Endothelial cell (in vitro differentiated cells): ENCODE data around the gene USF1. TPM values are rescaled to one million over a fixed set of nuclear protein-coding genes. Genes with fewer than 3 reads are reported as not detected.

ENCODE experiments used
- DNase-seq: peaks from one replicate; pipeline ENCODE4 v3.0.0; 2021; ENCODE audit warnings: low spot score
- H3K27ac Mint-ChIP-seq: one replicate; pipeline ENCODE4 v1.8.0; 2021; ENCODE audit warnings: mixed read lengths, inconsistent platforms; ENCODE audit not compliant: unreplicated experiment
- H3K27me3 Mint-ChIP-seq: one replicate; pipeline ENCODE4 v1.8.0; 2021; ENCODE audit warnings: mild to moderate bottlenecking, moderate library complexity, mixed read lengths, inconsistent platforms; ENCODE audit not compliant: unreplicated experiment
- H3K36me3 Mint-ChIP-seq: one replicate; pipeline ENCODE4 v1.8.0; 2021; ENCODE audit warnings: mild to moderate bottlenecking, low read depth, mixed read lengths, inconsistent platforms; ENCODE audit not compliant: unreplicated experiment
- H3K4me1 Mint-ChIP-seq: one replicate; pipeline ENCODE4 v1.8.0; 2021; ENCODE audit warnings: mild to moderate bottlenecking, mixed read lengths, inconsistent platforms; ENCODE audit not compliant: unreplicated experiment
- H3K4me3 Mint-ChIP-seq: one replicate; pipeline ENCODE4 v1.8.0; 2021; ENCODE audit warnings: mild to moderate bottlenecking, mixed read lengths, inconsistent platforms; ENCODE audit not compliant: unreplicated experiment
- H3K9me3 Mint-ChIP-seq: one replicate; pipeline ENCODE4 v1.8.0; 2021; ENCODE audit warnings: mixed read lengths, inconsistent platforms; ENCODE audit not compliant: unreplicated experiment
- total RNA-seq: library from RNA; stranded (reverse); fragmentation: NEBNext Ultra II Directional; extraction: Animal tissue kit (Norgen Biotek cat#: 25700); gene quantifications from one replicate; pipeline ENCODE4 v1.2.1, GENCODE V29; 2021; ENCODE audit not compliant: unreplicated experiment
- TF ChIP-seq, protein P1 (sequence below): fragments of 200-600 bp; sonication (generic); IDR thresholded peaks from one replicate; pipeline ENCODE4 v1.5.0; 2021; ENCODE audit warnings: antibody characterized with exemption; ENCODE audit not compliant: unreplicated experiment

The USF1 gene
- total RNA-seq, 1 donor from 2014 or later, result 121 TPM

DNA sequence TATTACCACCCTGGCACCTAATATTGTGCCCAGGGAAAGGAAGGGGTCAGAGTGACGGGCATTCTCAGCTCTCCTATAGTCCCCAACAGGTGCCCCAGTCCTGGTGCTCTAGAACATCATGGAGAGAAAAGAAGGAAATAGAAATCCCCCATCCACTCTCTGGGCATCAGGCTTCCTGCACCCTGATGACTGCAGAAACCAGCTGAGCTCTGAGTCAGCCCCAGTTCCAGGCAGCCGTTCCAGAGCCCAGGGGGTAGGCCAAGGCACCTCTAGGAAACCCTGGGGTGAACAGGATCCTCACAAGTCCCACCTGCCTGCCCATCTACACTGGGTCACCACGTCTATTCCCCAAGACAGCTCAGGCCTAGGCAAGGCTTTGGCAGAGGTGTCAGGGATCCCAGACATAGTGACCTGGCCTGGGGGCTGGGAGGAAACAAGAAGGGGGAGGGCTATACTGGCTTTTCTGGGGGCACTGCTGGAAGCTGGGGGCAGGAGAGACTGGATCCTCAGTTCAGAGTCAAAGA lies 42.9 kb upstream of the USF1 start:
- peaks cover 7% of the 10 kb centered on the region for H3K4me1 Mint-ChIP-seq
- no peaks in the 10 kb centered on the region for H3K36me3 Mint-ChIP-seq
- no peaks in the 10 kb centered on the region for H3K9me3 Mint-ChIP-seq
- no peak overlapping the region for H3K4me3 Mint-ChIP-seq
- DNase-seq, result no peak
- H3K27ac Mint-ChIP-seq, result no peak overlapping the region
- TF ChIP-seq, protein P1, sequence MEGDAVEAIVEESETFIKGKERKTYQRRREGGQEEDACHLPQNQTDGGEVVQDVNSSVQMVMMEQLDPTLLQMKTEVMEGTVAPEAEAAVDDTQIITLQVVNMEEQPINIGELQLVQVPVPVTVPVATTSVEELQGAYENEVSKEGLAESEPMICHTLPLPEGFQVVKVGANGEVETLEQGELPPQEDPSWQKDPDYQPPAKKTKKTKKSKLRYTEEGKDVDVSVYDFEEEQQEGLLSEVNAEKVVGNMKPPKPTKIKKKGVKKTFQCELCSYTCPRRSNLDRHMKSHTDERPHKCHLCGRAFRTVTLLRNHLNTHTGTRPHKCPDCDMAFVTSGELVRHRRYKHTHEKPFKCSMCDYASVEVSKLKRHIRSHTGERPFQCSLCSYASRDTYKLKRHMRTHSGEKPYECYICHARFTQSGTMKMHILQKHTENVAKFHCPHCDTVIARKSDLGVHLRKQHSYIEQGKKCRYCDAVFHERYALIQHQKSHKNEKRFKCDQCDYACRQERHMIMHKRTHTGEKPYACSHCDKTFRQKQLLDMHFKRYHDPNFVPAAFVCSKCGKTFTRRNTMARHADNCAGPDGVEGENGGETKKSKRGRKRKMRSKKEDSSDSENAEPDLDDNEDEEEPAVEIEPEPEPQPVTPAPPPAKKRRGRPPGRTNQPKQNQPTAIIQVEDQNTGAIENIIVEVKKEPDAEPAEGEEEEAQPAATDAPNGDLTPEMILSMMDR, result no peak
- peaks cover 11% of the 10 kb centered on the region for H3K27me3 Mint-ChIP-seq

DNA sequence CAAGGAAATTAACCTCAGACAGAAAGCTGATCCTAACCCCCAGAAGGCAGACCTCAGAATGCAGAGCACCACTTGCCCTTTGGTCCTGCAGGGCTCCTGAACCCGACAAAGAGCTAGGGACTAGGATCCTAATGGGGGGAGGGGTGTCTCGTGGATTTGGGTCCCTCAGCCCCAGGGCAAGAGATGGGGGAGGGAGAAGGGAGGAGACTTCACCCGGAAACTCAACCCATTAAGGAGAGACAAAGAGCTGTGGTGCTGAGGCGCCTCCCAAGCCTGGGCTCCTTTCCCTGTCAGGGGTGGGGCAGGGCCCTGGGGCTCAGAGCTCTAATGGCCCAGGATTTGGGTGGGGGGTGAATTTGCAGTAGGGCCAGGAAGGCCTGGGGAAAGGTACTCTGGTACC lies 40.7 kb upstream of the USF1 start:
- H3K4me3 Mint-ChIP-seq, result no peak overlapping the region
- no peaks in the 10 kb centered on the region for H3K36me3 Mint-ChIP-seq
- TF ChIP-seq, protein P1, result no peak
- no peak overlapping the region for H3K27ac Mint-ChIP-seq
- peaks cover 11% of the 10 kb centered on the region for H3K4me1 Mint-ChIP-seq
- H3K9me3 Mint-ChIP-seq, result no peaks in the 10 kb centered on the region
- DNase-seq, result no peak
- H3K27me3 Mint-ChIP-seq, result peaks cover 14% of the 10 kb centered on the region

DNA sequence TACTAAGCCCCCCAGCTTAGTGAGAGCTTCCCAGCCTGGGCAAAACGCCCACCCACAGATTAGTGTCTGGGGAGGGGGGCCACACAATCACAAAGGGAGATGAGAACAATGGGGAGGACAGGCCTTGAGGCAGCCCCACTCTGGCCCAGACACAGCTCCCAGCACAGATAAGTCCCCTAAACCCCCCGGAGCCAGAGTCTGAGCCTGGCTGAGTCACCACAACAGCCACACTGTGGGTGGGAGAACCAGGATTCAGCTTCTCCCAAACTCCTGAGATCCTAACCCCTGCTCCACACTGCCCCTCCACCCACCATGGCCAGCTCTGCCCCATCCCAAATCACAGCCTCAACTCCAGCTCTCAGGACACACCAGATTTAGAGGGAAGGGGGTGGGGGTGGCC lies 39.4 kb upstream of the USF1 start:
- Mint-ChIP-seq H3K27me3 (peaks cover 18% of the 10 kb centered on the region), H3K36me3 (no peaks in the 10 kb centered on the region), H3K27ac (no peak overlapping the region), H3K4me1 (peaks cover 11% of the 10 kb centered on the region), H3K9me3 (no peaks in the 10 kb centered on the region), H3K4me3 (no peak overlapping the region)
- no peak for DNase-seq
- TF ChIP-seq, protein P1, result no peak

DNA sequence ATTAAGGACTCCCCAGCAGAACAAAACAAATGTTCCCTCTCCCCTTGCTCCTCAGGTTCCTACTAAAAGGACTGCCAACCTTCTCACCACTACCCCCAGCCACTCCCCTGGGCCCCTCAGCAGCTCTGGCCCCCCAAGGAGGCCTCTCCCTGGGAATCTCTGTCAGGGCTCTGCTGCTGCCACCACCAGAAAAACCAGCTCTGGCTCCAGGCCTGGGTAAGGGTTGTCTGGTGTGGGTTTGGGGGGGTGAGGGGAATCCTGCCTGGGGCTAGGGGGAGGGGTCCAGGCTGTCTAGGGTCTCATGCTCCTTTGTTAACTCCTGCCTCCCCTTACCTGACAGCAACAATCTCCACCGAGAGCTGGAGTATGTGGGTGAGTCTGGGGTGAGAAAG lies 38.8 kb upstream of the USF1 start:
- Mint-ChIP-seq H3K4me1 (peaks cover 11% of the 10 kb centered on the region), H3K9me3 (no peaks in the 10 kb centered on the region), H3K36me3 (no peaks in the 10 kb centered on the region), H3K27me3 (peaks cover 18% of the 10 kb centered on the region), H3K27ac (no peak overlapping the region), H3K4me3 (no peak overlapping the region)
- TF ChIP-seq, protein P1, result no peak
- DNase-seq, result no peak

DNA sequence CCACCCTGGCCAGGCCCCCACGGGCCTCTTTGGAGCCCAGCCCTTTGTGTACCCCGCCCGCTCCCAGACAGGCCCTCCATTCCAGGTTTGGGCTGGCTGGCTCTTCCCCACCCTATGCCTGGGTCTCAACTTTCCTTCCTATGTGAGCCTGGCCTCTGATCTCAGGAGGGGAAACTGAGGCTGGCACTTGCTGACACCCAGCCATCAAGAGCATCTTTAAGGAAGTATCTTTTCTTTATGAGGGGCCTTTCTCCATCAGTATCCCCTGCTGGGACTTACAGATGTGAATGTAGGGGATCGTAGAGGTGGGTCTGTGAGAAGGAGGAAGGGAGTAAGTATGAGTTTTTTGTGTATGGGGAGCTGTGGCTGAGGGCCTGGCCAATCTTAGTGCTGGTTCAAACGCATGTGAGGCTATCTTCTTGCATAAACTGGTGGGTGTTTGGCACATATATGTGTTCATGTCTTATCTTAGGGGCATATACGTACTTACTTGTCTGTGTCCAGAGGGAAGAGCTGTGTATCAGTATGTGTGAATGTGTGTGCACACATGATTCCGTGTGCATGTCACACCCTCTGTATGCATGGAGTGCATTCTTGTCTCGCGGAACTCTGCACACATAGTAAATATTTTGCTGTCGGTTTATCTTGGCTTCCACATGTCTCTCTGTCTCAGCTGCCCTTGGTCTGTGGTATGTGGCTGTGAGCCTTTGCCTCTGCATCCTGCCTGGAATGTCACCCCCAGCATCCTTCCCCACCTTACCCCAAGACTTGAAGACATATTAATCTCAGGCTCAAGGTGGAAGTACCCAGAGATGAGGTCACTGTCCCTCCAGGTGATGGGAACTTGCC lies 38.2 kb upstream of the USF1 start:
- no peak for DNase-seq
- H3K27me3 Mint-ChIP-seq, result peaks cover 18% of the 10 kb centered on the region
- no peaks in the 10 kb centered on the region for H3K9me3 Mint-ChIP-seq
- H3K27ac Mint-ChIP-seq, result no peak overlapping the region
- peaks cover 10% of the 10 kb centered on the region for H3K4me1 Mint-ChIP-seq
- H3K36me3 Mint-ChIP-seq, result no peaks in the 10 kb centered on the region
- TF ChIP-seq, protein P1, result no peak
- H3K4me3 Mint-ChIP-seq, result peak overlapping the region; percentile 44
